Stomach (tissue), 9 donors: ENCODE measurements around the gene ALK. TPM values are rescaled to one million over a fixed set of nuclear protein-coding genes. Genes with fewer than 3 reads are reported as not detected.

Experiments used
- DNase-seq, 2 donors: peaks; one replicate each; pipeline versions ENCODE4 v3.0.0 to v3.0.0-alpha.2; 2013 to 2019
- H3K27ac ChIP-seq, 5 donors: fragments of 200-600 bp in 4 of 5; sonication (generic) in 4 of 5; one replicate each; pipeline ENCODE4 v1.5.1; 2013 to 2019; ENCODE audit warnings: mild to moderate bottlenecking in 1 of 5, moderate library complexity in 1 of 5
- H3K27me3 ChIP-seq, 3 donors: fragments of 200-600 bp; sonication (generic); one replicate each; pipeline ENCODE4 v1.5.1; 2017 to 2019; ENCODE audit warnings: mixed run types in 1 of 3
- H3K36me3 ChIP-seq, 4 donors: fragments of 200-600 bp; sonication (generic); 1 replicate in 3 of 4; 2 replicates in 1 of 4; pipeline ENCODE4 v1.5.1; 2016 to 2019
- H3K4me1 ChIP-seq, 4 donors: fragments of 200-600 bp; sonication (generic); one replicate each; pipeline ENCODE4 v1.5.1; 2016 to 2019
- H3K4me3 ChIP-seq, 4 donors: fragments of 200-600 bp; sonication (generic) in 3 of 4; one replicate each; pipeline ENCODE4 v1.5.1; 2016 to 2019; ENCODE audit warnings: mild to moderate bottlenecking in 1 of 4
- H3K9me3 ChIP-seq, 4 donors: fragments of 200-600 bp; sonication (generic); one replicate each; pipeline ENCODE4 v1.5.1; 2016 to 2019
- CTCF ChIP-seq, 7 experiments: fragments of 450-650 bp in 4 of 7; fragments of 200-600 bp in 3 of 7; sonication (generic) in 3 of 7; IDR thresholded peaks; one replicate each; pipeline ENCODE4 v1.5.1; 2016 to 2019; ENCODE audit warnings: antibody characterized with exemption in 7 of 7, control low read depth in 2 of 7, mild to moderate bottlenecking in 1 of 7
- EP300 ChIP-seq: sonication (generic); formaldehyde crosslinking; IDR thresholded peaks from one replicate; pipeline ENCODE4 v1.6.1; 2017; ENCODE audit warnings: antibody characterized with exemption
- POLR2A ChIP-seq, 4 donors: fragments of 450-650 bp; IDR thresholded peaks; one replicate each; pipeline ENCODE4 v1.6.1; 2016; ENCODE audit warnings: antibody characterized with exemption in 4 of 4, control low read depth in 2 of 4, mild to moderate bottlenecking in 1 of 4, moderate library complexity in 1 of 4
- POLR2AphosphoS5 ChIP-seq, 3 donors: sonication (generic); formaldehyde crosslinking; IDR thresholded peaks; one replicate each; pipeline ENCODE4 v1.6.1; 2016; ENCODE audit warnings: antibody characterized with exemption in 3 of 3
- WGBS, 5 donors: extraction: QIAGEN DNeasy Blood & Tissue Kit in 3 of 5; methylation state at CpG; one replicate each; pipeline versions ENCODE4 v1.1.5 to v1.1.7; 2013 to 2018; 5-methylcytosine and 5-hydroxymethylcytosine counted together
- intact Hi-C: fragments of 100-400 bp; cut with DNase I; formaldehyde crosslinking; loops from one replicate; pipeline ENCODE4 v1.15.1; 2023; ENCODE audit warnings: low total_unique reads
- polyA plus RNA-seq, 3 donors: library from polyadenylated mRNA; stranded (reverse); fragments of 200-250 nt; gene quantifications; one replicate each; pipeline ENCODE4 v1.2.3, GENCODE V29; 2013
- total RNA-seq, 5 donors: library from RNA; depleted of rRNA; stranded (reverse); fragments of >200 nt; gene quantifications; one replicate each; pipeline versions ENCODE4 v1.1.0 to v1.2.3, GENCODE V29; 2014 to 2016
- donor health status: healthy with polysubstance abuse.
- donor health status: Bipolar disorder and iron deficiency.
- donor health status: healthy.

Gene ALK
- total and polyA plus RNA-seq, 8 donors: 0.13 to 0.92 TPM; not detected in 6

DNA sequence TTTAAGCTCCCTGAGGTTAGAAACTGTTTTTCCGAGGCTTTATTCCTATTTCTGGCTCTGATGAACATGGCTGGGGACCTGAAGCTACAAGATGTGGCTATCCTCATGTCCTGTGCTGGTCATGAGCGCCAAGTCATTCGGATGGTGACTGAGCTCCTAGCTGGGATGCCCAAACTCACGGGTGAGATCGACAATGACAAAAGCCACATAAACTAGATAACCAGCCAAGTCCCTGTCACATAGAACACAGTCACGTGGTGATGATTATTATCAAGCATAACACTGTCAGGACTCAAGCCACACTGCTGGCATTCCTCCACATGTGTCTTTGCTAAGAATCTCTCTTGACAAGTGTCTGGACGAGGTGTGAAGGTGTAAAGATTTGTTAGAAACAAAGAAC, 531.2 kb downstream of the ALK start:
- no peaks in the 10 kb centered on the region for H3K4me1 ChIP-seq
- no peak overlapping the region for H3K27ac ChIP-seq
- TF ChIP-seq CTCF (IDR thresholded peaks at IDR 0.05) (no peak), POLR2AphosphoS5 (IDR thresholded peaks at IDR 0.05) (no peak), POLR2A (IDR thresholded peaks at IDR 0.05) (no peak), EP300 (no peak)
- no peak overlapping the region for H3K4me3 ChIP-seq
- no peak for DNase-seq
- no peaks in the 10 kb centered on the region for H3K27me3 ChIP-seq
- WGBS, 5 donors: 70 to 76% (median 76%) methylated on average over 7 of the region's 7 CpGs
- no peaks in the 10 kb centered on the region for H3K9me3 ChIP-seq
- no peaks in the 10 kb centered on the region for H3K36me3 ChIP-seq
- intact Hi-C loops: no loop called here

DNA sequence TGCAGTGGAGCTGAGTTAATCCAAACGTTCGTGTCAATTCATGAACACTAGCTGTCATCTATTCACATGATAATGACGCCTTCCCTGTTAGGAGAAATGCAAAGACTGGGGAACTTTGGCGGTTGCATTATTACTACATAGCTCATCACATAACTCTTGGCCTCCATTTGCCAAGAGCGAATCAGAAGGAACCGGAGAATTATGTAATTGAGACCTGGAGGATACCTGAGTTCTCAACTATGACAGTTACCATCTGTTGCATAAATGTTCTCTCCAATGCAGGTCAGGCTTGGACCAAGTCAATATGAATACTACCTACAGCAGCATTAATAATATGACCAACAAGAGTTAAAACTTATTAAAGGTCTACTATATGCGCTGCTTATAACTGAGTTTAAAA, 531.7 kb downstream of the ALK start:
- no peaks in the 10 kb centered on the region for H3K4me1 ChIP-seq
- H3K27ac ChIP-seq: no peak overlapping the region
- intact Hi-C loops: no loop called here
- no peak overlapping the region for H3K4me3 ChIP-seq
- WGBS, 5 donors: 86 to 93% (median 89%) methylated on average over 7 of the region's 7 CpGs
- H3K27me3 ChIP-seq: no peaks in the 10 kb centered on the region
- no peak for DNase-seq
- H3K36me3 ChIP-seq: no peaks in the 10 kb centered on the region
- no peak for TF ChIP-seq POLR2AphosphoS5 (IDR thresholded peaks at IDR 0.05)
- TF ChIP-seq EP300: no peak
- TF ChIP-seq CTCF (IDR thresholded peaks at IDR 0.05): no peak
- TF ChIP-seq POLR2A (IDR thresholded peaks at IDR 0.05): no peak
- H3K9me3 ChIP-seq: no peaks in the 10 kb centered on the region

- no peaks in the 10 kb centered on the region for H3K36me3 ChIP-seq
- H3K4me1 ChIP-seq: no peaks in the 10 kb centered on the region
- no peaks in the 10 kb centered on the region for H3K27me3 ChIP-seq
- no peak for DNase-seq
- H3K4me3 ChIP-seq: no peak overlapping the region
- H3K9me3 ChIP-seq: no peaks in the 10 kb centered on the region
- no peak overlapping the region for H3K27ac ChIP-seq
- TF ChIP-seq POLR2AphosphoS5 (IDR thresholded peaks at IDR 0.05) (no peak), CTCF (IDR thresholded peaks at IDR 0.05) (no peak), POLR2A (IDR thresholded peaks at IDR 0.05) (no peak), EP300 (no peak)
- intact Hi-C loops: no loop called here
- 77 to 90% (median 80%) methylated on average over 2 of the region's 2 CpGs for WGBS, 5 donors
Observed at GRCh38 chr2:29388071-29388470, 533.3 kb downstream of the ALK start.

DNA sequence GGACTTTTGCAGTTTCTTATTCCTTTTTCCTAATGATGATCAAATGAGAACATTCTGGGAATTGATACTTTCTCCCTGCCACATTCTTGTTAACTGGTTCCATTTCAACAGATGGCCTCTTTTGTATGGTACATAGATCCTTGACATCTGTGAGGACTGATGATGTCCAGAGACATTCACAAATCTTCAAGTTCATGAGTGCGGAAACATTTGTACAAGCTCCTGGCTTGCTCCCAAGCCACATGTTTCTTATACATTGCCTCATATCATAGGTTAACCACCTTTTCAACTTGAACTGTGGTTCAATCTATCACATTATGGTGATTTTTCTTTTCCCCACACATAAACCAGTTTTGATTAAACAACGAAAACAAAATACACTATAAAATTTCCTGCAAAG, 538.9 kb downstream of the ALK start:
- Histone ChIP-seq H3K9me3 (no peaks in the 10 kb centered on the region), H3K27me3 (no peaks in the 10 kb centered on the region), H3K36me3 (no peaks in the 10 kb centered on the region), H3K27ac (no peak overlapping the region), H3K4me3 (no peak overlapping the region), H3K4me1 (no peaks in the 10 kb centered on the region)
- DNase-seq: no peak
- intact Hi-C loops: no loop called here
- WGBS, 5 donors: 74 to 85% (median 82%) methylated on average over 2 of the region's 2 CpGs
- TF ChIP-seq POLR2AphosphoS5 (IDR thresholded peaks at IDR 0.05) (no peak), EP300 (no peak), CTCF (IDR thresholded peaks at IDR 0.05) (no peak), POLR2A (IDR thresholded peaks at IDR 0.05) (no peak)
